ENCODE measurements around the gene ACAA1.

DNA sequence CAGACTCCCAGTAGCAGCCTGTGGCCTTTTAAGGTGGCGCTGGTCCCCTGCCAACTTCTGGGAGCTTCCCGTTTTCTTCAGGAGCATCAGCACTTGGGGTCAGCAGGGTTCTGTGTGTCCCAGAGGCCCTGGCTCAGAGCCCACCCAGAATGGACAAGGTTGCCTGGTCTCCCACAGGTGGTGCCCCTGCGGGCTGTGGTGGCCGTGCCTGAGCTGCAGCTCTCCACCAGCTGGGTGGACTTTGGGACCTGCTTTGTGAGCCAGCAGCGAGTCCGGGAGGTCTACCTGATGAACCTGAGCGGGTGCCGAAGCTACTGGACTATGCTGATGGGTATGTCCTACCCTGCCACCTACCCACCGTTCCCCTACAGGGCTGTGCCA, 15.5 kb downstream of the ACAA1 start:
- no peak for TF ChIP-seq YY1 (IDR thresholded peaks at IDR 0.05; ENCODE audit: low read depth)
- TF ChIP-seq CTCF (IDR thresholded peaks at IDR 0.05) = no peak
- TF ChIP-seq TEAD4 (IDR thresholded peaks at IDR 0.05; ENCODE audit: borderline replicate concordance, insufficient read depth) = no peak
- no peak for TF ChIP-seq CHD2 (IDR thresholded peaks at IDR 0.05; ENCODE audit: low read length, partially characterized antibody)
